IMR-90 (cell line): Measurements from ENCODE around the gene CSPG5. TPM values are rescaled to one million over a fixed set of nuclear protein-coding genes. Genes with fewer than 3 reads are reported as not detected.

Experiments
- ATAC-seq: fragments of 200-7000 bp; cut with Tn5 transposase; 2 replicates; pipeline ENCODE4 v1.9.1; 2020; ENCODE audit warnings: low read depth, mild to moderate bottlenecking, moderate library complexity
- BruUV-seq: library from RNA; stranded (reverse); fragments of 400-500 nt; replicated peaks from 2 replicates; lab custom pipeline; 2021; lab: Mats Ljungman, UMichigan
- CTCF ChIA-PET: fragments of 300-600 bp; formaldehyde crosslinking; extraction: SDS; loops from one replicate; lab custom pipeline; 2021; ENCODE audit warnings: antibody characterized with exemption; lab: Yijun Ruan, JAX
- POLR2A ChIA-PET: fragments of 300-600 bp; sonication (Branson Sonifier 250); formaldehyde crosslinking; loops from one replicate; lab custom pipeline; 2022; ENCODE audit warnings: antibody characterized with exemption; ENCODE audit not compliant: unreplicated experiment; lab: Charles Lee
- DNase-seq: peaks from one replicate; pipeline ENCODE4 v3.0.0; 2013
- H2AFZ ChIP-seq: replicated peaks from 2 replicates; pipeline ENCODE3; 2013; ENCODE audit warnings: low read length, mild to moderate bottlenecking; ENCODE audit not compliant: poor library complexity
- H2AK5ac ChIP-seq: 2 replicates; pipeline ENCODE4 v1.6.1; 2013; ENCODE audit warnings: low read depth, low read length, inconsistent platforms
- H2AK9ac ChIP-seq: replicated peaks from 2 replicates; pipeline ENCODE3; 2013; ENCODE audit warnings: mild to moderate bottlenecking, low read depth, low read length, moderate library complexity; ENCODE audit not compliant: poor library complexity
- H2BK120ac ChIP-seq: 2 replicates; pipeline ENCODE4 v1.6.1; 2013; ENCODE audit warnings: low read depth, low read length, inconsistent platforms
- H2BK15ac ChIP-seq: 3 replicates; pipeline ENCODE4 v1.6.1; 2013; ENCODE audit warnings: low read depth, low read length, inconsistent platforms
- H2BK20ac ChIP-seq: 2 replicates; pipeline ENCODE4 v1.6.1; 2013; ENCODE audit warnings: low read depth, mild to moderate bottlenecking, inconsistent platforms, low read length, moderate library complexity
- H2BK5ac ChIP-seq: 2 replicates; pipeline ENCODE4 v1.6.1; 2013; ENCODE audit warnings: mild to moderate bottlenecking, low read depth, low read length, inconsistent platforms; ENCODE audit not compliant: poor library complexity, severe bottlenecking
- H3K14ac ChIP-seq: replicated peaks from 2 replicates; pipeline ENCODE4 v1.6.1; 2013; ENCODE audit warnings: low read depth, low read length, inconsistent platforms
- H3K18ac ChIP-seq: 2 replicates; pipeline ENCODE4 v1.6.1; 2013; ENCODE audit warnings: low read depth, low read length, control low read depth
- H3K23ac ChIP-seq: 2 replicates; pipeline ENCODE4 v1.6.1; 2013; ENCODE audit warnings: low read depth, low read length, inconsistent platforms
- H3K27ac ChIP-seq: 2 replicates; pipeline ENCODE4 v1.5.1; 2013; ENCODE audit warnings: mild to moderate bottlenecking, control low read depth, low read length; ENCODE audit not compliant: insufficient read depth
- H3K27me3 ChIP-seq: 2 replicates; pipeline ENCODE4 v1.6.1; 2013; ENCODE audit warnings: low read length; ENCODE audit not compliant: control insufficient read depth, insufficient read depth
- H3K36me3 ChIP-seq: 2 replicates; pipeline ENCODE4 v1.6.1; 2013; ENCODE audit warnings: low read length, mixed read lengths; ENCODE audit not compliant: control insufficient read depth, insufficient read depth
- H3K4ac ChIP-seq: 2 replicates; pipeline ENCODE4 v1.6.1; 2013; ENCODE audit warnings: low read depth, low read length, inconsistent platforms
- H3K4me1 ChIP-seq: 2 replicates; pipeline ENCODE4 v1.6.1; 2013; ENCODE audit warnings: low read length, mixed read lengths; ENCODE audit not compliant: control insufficient read depth, insufficient read depth
- H3K4me2 ChIP-seq: 2 replicates; pipeline ENCODE4 v1.6.1; 2013; ENCODE audit warnings: low read depth, mild to moderate bottlenecking, control low read depth, low read length, moderate library complexity
- H3K4me3 ChIP-seq: 2 replicates; pipeline ENCODE4 v1.5.1; 2013; ENCODE audit warnings: low read depth, mild to moderate bottlenecking, control low read depth, low read length, moderate library complexity; ENCODE audit not compliant: insufficient read depth
- H3K56ac ChIP-seq: 2 replicates; pipeline ENCODE4 v1.6.1; 2013; ENCODE audit warnings: low read length, inconsistent platforms; ENCODE audit not compliant: insufficient read depth; ENCODE audit errors: extremely low read depth
- H3K79me1 ChIP-seq, 2 experiments: 2 replicates each; pipeline ENCODE4 v1.6.1; 2013; ENCODE audit warnings: low read length in 2 of 2, inconsistent platforms in 1 of 2, low read depth in 1 of 2
- H3K9ac ChIP-seq: 2 replicates; pipeline ENCODE4 v1.6.1; 2013; ENCODE audit warnings: low read depth, low read length, control low read depth
- H3K9me1 ChIP-seq: 2 replicates; pipeline ENCODE4 v1.6.1; 2013; ENCODE audit warnings: low read length, inconsistent platforms; ENCODE audit not compliant: insufficient read depth
- H3K9me3 ChIP-seq: 2 replicates; pipeline ENCODE4 v1.6.1; 2013; ENCODE audit warnings: low read length; ENCODE audit not compliant: control insufficient read depth, insufficient read depth
- H4K20me1 ChIP-seq: 2 replicates; pipeline ENCODE4 v1.6.1; 2013; ENCODE audit warnings: low read length, inconsistent platforms; ENCODE audit not compliant: insufficient read depth
- H4K5ac ChIP-seq: 2 replicates; pipeline ENCODE4 v1.6.1; 2013; ENCODE audit warnings: mild to moderate bottlenecking, low read depth, low read length, control low read depth
- H4K8ac ChIP-seq, 2 experiments: 2 replicates each; pipeline ENCODE4 v1.6.1; 2013; ENCODE audit warnings: low read depth in 2 of 2, low read length in 2 of 2, control low read depth in 1 of 2, inconsistent platforms in 1 of 2
- H4K91ac ChIP-seq: 2 replicates; pipeline ENCODE4 v1.6.1; 2013; ENCODE audit warnings: low read depth, low read length, inconsistent platforms; ENCODE audit not compliant: insufficient read depth
- BHLHE40 ChIP-seq: fragments of 150-350 bp; IDR thresholded peaks from 2 replicates; pipeline ENCODE4 v1.6.1; 2016; ENCODE audit warnings: mild to moderate bottlenecking, low read depth, low read length
- CEBPB ChIP-seq: IDR thresholded peaks from 2 replicates; pipeline ENCODE4 v1.6.1; 2012; ENCODE audit warnings: low read depth, low read length, improper control_type of control experiment
- CHD1 ChIP-seq: IDR thresholded peaks from 2 replicates; pipeline ENCODE4 v1.6.1; 2012; ENCODE audit warnings: low read depth, low read length, improper control_type of control experiment
- CTCF ChIP-seq: conservative IDR thresholded peaks from 2 replicates; pipeline ENCODE4 v1.5.1; 2012; ENCODE audit warnings: mild to moderate bottlenecking, low read depth, low read length, improper control_type of control experiment
- MAFK ChIP-seq: IDR thresholded peaks from 2 replicates; pipeline ENCODE4 v1.6.1; 2012; ENCODE audit warnings: low read depth, low read length, improper control_type of control experiment
- MAZ ChIP-seq: IDR thresholded peaks from 2 replicates; pipeline ENCODE4 v1.6.1; 2012; ENCODE audit warnings: low read depth, mild to moderate bottlenecking, low read length, improper control_type of control experiment, moderate library complexity, borderline replicate concordance
- MXI1 ChIP-seq: IDR thresholded peaks from 2 replicates; pipeline ENCODE4 v1.6.1; 2012; ENCODE audit warnings: low read depth, mild to moderate bottlenecking, low read length, moderate library complexity, borderline replicate concordance
- NFE2L2 ChIP-seq: fragments of 150-350 bp; IDR thresholded peaks from 2 replicates; pipeline ENCODE4 v1.6.1; 2016; ENCODE audit warnings: low read depth, mild to moderate bottlenecking, low read length
- POLR2A ChIP-seq: IDR thresholded peaks from 2 replicates; pipeline ENCODE4 v1.6.1; 2012; ENCODE audit warnings: mild to moderate bottlenecking, low read depth, low read length
- RAD21 ChIP-seq: IDR thresholded peaks from 2 replicates; pipeline ENCODE4 v1.6.1; 2012; ENCODE audit warnings: low read length, improper control_type of control experiment
- RCOR1 ChIP-seq: IDR thresholded peaks from 2 replicates; pipeline ENCODE4 v1.6.1; 2012; ENCODE audit warnings: mild to moderate bottlenecking, low read length, improper control_type of control experiment; ENCODE audit not compliant: insufficient replicate concordance
- RFX5 ChIP-seq: IDR thresholded peaks from 2 replicates; pipeline ENCODE4 v1.8.0; 2012; ENCODE audit warnings: low read depth, mild to moderate bottlenecking, low read length, moderate library complexity
- SMC3 ChIP-seq: fragments of 150-350 bp; IDR thresholded peaks from 2 replicates; pipeline ENCODE4 v1.6.1; 2016; ENCODE audit warnings: low read depth, mild to moderate bottlenecking, antibody characterized with exemption, low read length, moderate library complexity
- USF2 ChIP-seq: fragments of 150-350 bp; IDR thresholded peaks from 2 replicates; pipeline ENCODE4 v1.6.1; 2017; ENCODE audit warnings: mild to moderate bottlenecking, antibody characterized with exemption, low read length, low read depth
- WGBS, 2 experiments: methylation state at CpG; one replicate each; pipeline versions ENCODE4 v1.1.5 to v1.1.7; 2013; ENCODE audit warnings: missing lambda C conversion rate in 2 of 2; ENCODE audit not compliant: insufficient read length in 1 of 2; ENCODE audit errors: extremely low coverage in 2 of 2; 5-methylcytosine and 5-hydroxymethylcytosine counted together
- dilution Hi-C: fragments of 300-500 bp; cut with HindIII; formaldehyde crosslinking; loops from one replicate; pipeline ENCODE4 v1.14.3; 2018; ENCODE audit warnings: low sequenced_read_pairs; ENCODE audit not compliant: unreplicated experiment
- in situ Hi-C: fragments of 300-500 bp; cut with MboI; formaldehyde crosslinking; loops from 3 replicates; pipeline ENCODE4 v1.14.3; 2019; ENCODE audit warnings: low sequenced_read_pairs, inconsistent platforms, mixed read lengths
- intact Hi-C: fragments of 100-400 bp; cut with micrococcal nuclease; formaldehyde crosslinking; loops from 2 replicates; pipeline ENCODE4 v1.10.0; 2022
- polyA plus RNA-seq, 3 experiments: library from polyadenylated mRNA; depleted of rRNA; stranded (reverse); fragments of >200 nt; gene quantifications; 2 replicates each; pipeline ENCODE4 v1.2.3, GENCODE V29; 2012; ENCODE audit warnings: low replicate concordance in 1 of 3
- total RNA-seq: library from RNA; depleted of rRNA; stranded (reverse); fragments of >200 nt; gene quantifications from 2 replicates; pipeline ENCODE4 v1.2.3, GENCODE V29; 2012
- TF ChIP-seq, protein P1 (sequence below): fragments of 150-350 bp; IDR thresholded peaks from 2 replicates; pipeline ENCODE4 v1.6.1; 2016; ENCODE audit warnings: low read depth, mild to moderate bottlenecking, low read length, moderate library complexity, borderline replicate concordance

The CSPG5 gene
- total and polyA plus RNA-seq, 2 of the 4 experiments (the other 2 are of a cell fraction) = under 0.01 to 0.10 TPM

DNA sequence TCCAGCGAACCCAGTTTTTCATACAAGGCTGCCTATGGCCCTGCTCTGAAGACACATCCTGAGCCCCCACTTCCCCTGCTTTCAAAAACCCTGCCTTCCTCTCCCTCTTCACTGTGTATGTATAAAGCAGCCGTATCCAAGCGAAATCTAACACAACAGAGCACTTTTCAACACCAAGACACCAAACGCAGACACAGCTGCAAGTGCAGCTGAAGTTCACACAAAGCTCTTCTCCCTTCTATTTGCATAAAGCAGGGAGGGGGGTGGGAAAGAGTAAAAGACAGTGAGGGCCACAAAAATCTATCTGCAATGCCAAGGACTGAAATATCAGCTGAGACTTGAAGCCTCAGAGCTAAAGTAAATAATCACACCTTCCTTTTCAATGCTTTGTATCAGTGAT is 35.1 kb upstream of the CSPG5 start:
- intact Hi-C loops = no loop called here
- no peaks in the 10 kb centered on the region for H3K27me3 ChIP-seq
- H3K27ac ChIP-seq = no peak overlapping the region
- no peak overlapping the region for H3K9ac ChIP-seq
- H4K8ac ChIP-seq = no peak overlapping the region
- no peak overlapping the region for H3K56ac ChIP-seq
- H2AK5ac ChIP-seq = no peak overlapping the region
- TF ChIP-seq MAZ = no peak
- no peak for TF ChIP-seq MAFK
- no peak for TF ChIP-seq RAD21
- TF ChIP-seq CEBPB = no peak
- TF ChIP-seq NFE2L2 = no peak
- TF ChIP-seq RFX5 = no peak
- TF ChIP-seq, protein P1, sequence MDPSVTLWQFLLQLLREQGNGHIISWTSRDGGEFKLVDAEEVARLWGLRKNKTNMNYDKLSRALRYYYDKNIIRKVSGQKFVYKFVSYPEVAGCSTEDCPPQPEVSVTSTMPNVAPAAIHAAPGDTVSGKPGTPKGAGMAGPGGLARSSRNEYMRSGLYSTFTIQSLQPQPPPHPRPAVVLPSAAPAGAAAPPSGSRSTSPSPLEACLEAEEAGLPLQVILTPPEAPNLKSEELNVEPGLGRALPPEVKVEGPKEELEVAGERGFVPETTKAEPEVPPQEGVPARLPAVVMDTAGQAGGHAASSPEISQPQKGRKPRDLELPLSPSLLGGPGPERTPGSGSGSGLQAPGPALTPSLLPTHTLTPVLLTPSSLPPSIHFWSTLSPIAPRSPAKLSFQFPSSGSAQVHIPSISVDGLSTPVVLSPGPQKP = no peak
- no peak for TF ChIP-seq POLR2A
- no peak for TF ChIP-seq SMC3
- TF ChIP-seq CTCF = no peak
- no peak for TF ChIP-seq RCOR1
- TF ChIP-seq USF2 = no peak
- no peak for TF ChIP-seq BHLHE40
- TF ChIP-seq CHD1 = no peak
- no peak for TF ChIP-seq MXI1
- H3K18ac ChIP-seq = no peak overlapping the region
- peaks cover 6% of the 10 kb centered on the region for H3K4me1 ChIP-seq
- H3K14ac ChIP-seq = no peak overlapping the region
- H2AK9ac ChIP-seq = no peak overlapping the region
- peaks cover 8 to 31% of the 10 kb centered on the region in 2 experiments for H3K79me1 ChIP-seq
- ATAC-seq (no peak), DNase-seq (no peak)
- H3K4ac ChIP-seq = no peak overlapping the region
- no peak overlapping the region for H4K91ac ChIP-seq
- POLR2A ChIA-PET = no interaction called here
- dilution Hi-C loops = no loop called here
- no CpG with 5 or more reads among the region's 4 CpGs for WGBS, 2 experiments
- no peak overlapping the region for H3K4me3 ChIP-seq
- H2BK5ac ChIP-seq = no peak overlapping the region
- H3K23ac ChIP-seq = no peak overlapping the region
- peaks cover 24% of the 10 kb centered on the region; the same call in 1 of the 2 replicates for H4K20me1 ChIP-seq
- CTCF ChIA-PET = no interaction called here
- no TSS peak for BruUV-seq
- H2BK20ac ChIP-seq = no peak overlapping the region
- in situ Hi-C loops = no loop called here
- H4K5ac ChIP-seq = no peak overlapping the region
- H2AFZ ChIP-seq = no peak overlapping the region
- no peaks in the 10 kb centered on the region for H3K9me3 ChIP-seq
- H3K36me3 ChIP-seq = peaks cover 14% of the 10 kb centered on the region
- H2BK120ac ChIP-seq = no peak overlapping the region
- H3K9me1 ChIP-seq = peaks cover 13% of the 10 kb centered on the region
- no peak overlapping the region for H2BK15ac ChIP-seq
- H3K4me2 ChIP-seq = no peak overlapping the region
